MM.1S (cell line): ENCODE measurements around the gene REG3G.

ENCODE experiments used
- DNase-seq: peaks from one replicate; pipeline ENCODE4 v3.0.0-alpha.2; 2015
- H2AFZ ChIP-seq: fragments of 300-600 bp; sonication (generic); 2 replicates; pipeline ENCODE4 v1.6.0; 2016; ENCODE audit warnings: antibody characterized with exemption, low read length
- H3F3A ChIP-seq: fragments of 300-600 bp; sonication (generic); 2 replicates; pipeline ENCODE4 v1.6.1; 2016; ENCODE audit warnings: mild to moderate bottlenecking, antibody characterized with exemption, low read length, moderate library complexity, mixed read lengths; ENCODE audit not compliant: insufficient read depth
- H3K27ac ChIP-seq: fragments of 300-600 bp; sonication (generic); 2 replicates; pipeline ENCODE4 v1.5.1; 2016; ENCODE audit warnings: mild to moderate bottlenecking, low read length
- H3K27me3 ChIP-seq: fragments of 300-600 bp; sonication (generic); replicated peaks from 2 replicates; pipeline ENCODE4 v1.6.0; 2016; ENCODE audit warnings: low read length; ENCODE audit not compliant: insufficient read depth
- H3K36me3 ChIP-seq: fragments of 300-600 bp; sonication (generic); replicated peaks from 2 replicates; pipeline ENCODE4 v1.6.1; 2016; ENCODE audit warnings: mild to moderate bottlenecking, low read length, mixed read lengths; ENCODE audit not compliant: insufficient read depth
- H3K4me1 ChIP-seq: fragments of 300-600 bp; sonication (generic); 2 replicates; pipeline ENCODE4 v1.6.1; 2016; ENCODE audit warnings: low read length, mixed read lengths
- H3K4me2 ChIP-seq: fragments of 300-600 bp; sonication (generic); 2 replicates; pipeline ENCODE4 v1.6.0; 2016; ENCODE audit warnings: low read depth, low read length
- H3K4me3 ChIP-seq: fragments of 300-600 bp; sonication (generic); 2 replicates; pipeline ENCODE4 v1.5.1; 2016; ENCODE audit warnings: low read length, mixed read lengths
- H3K79me2 ChIP-seq: fragments of 300-600 bp; sonication (generic); 2 replicates; pipeline ENCODE4 v1.6.1; 2016; ENCODE audit warnings: mixed run types, low read length, mixed read lengths
- H3K9ac ChIP-seq: fragments of 300-600 bp; sonication (generic); 2 replicates; pipeline ENCODE4 v1.6.1; 2016; ENCODE audit warnings: low read length, mixed read lengths
- H3K9me2 ChIP-seq: fragments of 300-600 bp; sonication (generic); replicated peaks from 2 replicates; pipeline ENCODE4 v1.6.1; 2016; ENCODE audit warnings: mild to moderate bottlenecking, low read length, mixed read lengths; ENCODE audit not compliant: insufficient read depth
- H3K9me3 ChIP-seq: fragments of 300-600 bp; sonication (generic); replicated peaks from 2 replicates; pipeline ENCODE4 v1.6.1; 2016; ENCODE audit warnings: mild to moderate bottlenecking, low read length, mixed read lengths; ENCODE audit not compliant: insufficient read depth
- H4K20me1 ChIP-seq: fragments of 300-600 bp; sonication (generic); 2 replicates; pipeline ENCODE4 v1.6.1; 2016; ENCODE audit warnings: mild to moderate bottlenecking, low read length, moderate library complexity, mixed read lengths; ENCODE audit not compliant: insufficient read depth
- EZH2 ChIP-seq: fragments of 300-600 bp; sonication (generic); optimal IDR thresholded peaks from 2 replicates; pipeline ENCODE3; 2017; ENCODE audit warnings: low read depth, mild to moderate bottlenecking, antibody characterized with exemption, low read length, mixed read lengths
- EZH2phosphoT487 ChIP-seq: fragments of 300-600 bp; sonication (generic); IDR thresholded peaks from 2 replicates; pipeline ENCODE4 v1.6.1; 2018; ENCODE audit warnings: antibody characterized with exemption, low read length
- TF ChIP-seq, protein P1 (sequence below): fragments of 300-600 bp; sonication (generic); IDR thresholded peaks from 2 replicates; pipeline ENCODE4 v1.5.1; 2016; ENCODE audit warnings: antibody characterized with exemption, low read length, mixed read lengths

Gene REG3G

DNA sequence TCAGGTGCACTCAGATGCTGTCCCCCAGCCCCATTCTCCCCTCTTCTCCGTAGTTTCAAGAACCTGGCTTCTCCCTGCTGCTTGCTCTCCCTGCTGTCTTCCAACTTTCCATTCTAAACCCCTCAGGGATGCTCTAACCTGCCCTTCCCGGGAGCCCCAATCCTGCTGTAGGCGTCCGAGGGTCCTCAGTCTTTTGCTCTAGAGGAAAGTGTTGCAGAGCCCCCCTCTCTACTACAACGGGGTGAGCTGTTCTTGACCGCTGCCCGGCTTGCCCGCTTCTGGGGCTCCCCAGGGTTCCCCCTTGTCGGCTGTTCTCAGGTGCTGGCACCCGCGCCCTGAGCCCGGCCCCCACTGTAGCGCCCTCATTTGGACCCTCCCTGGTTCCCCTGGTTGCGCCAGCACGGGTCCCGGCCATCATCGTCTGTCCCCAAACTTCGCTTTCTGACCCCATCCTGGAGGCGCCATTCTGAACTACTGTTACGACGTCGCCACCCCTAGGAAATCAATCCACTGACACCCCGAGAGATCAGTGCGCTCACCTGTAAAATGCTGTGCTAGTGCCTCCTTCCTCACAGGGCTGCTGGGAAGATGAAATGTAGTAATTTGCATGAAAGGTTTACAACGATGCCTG, 31.9 kb upstream of the REG3G start:
- TF ChIP-seq EZH2phosphoT487 (no peak), EZH2 (no peak)
- TF ChIP-seq, protein P1, sequence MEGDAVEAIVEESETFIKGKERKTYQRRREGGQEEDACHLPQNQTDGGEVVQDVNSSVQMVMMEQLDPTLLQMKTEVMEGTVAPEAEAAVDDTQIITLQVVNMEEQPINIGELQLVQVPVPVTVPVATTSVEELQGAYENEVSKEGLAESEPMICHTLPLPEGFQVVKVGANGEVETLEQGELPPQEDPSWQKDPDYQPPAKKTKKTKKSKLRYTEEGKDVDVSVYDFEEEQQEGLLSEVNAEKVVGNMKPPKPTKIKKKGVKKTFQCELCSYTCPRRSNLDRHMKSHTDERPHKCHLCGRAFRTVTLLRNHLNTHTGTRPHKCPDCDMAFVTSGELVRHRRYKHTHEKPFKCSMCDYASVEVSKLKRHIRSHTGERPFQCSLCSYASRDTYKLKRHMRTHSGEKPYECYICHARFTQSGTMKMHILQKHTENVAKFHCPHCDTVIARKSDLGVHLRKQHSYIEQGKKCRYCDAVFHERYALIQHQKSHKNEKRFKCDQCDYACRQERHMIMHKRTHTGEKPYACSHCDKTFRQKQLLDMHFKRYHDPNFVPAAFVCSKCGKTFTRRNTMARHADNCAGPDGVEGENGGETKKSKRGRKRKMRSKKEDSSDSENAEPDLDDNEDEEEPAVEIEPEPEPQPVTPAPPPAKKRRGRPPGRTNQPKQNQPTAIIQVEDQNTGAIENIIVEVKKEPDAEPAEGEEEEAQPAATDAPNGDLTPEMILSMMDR = no peak
- Histone ChIP-seq H4K20me1 (no peaks in the 10 kb centered on the region), H3K9me2 (no peaks in the 10 kb centered on the region), H3K9me3 (no peaks in the 10 kb centered on the region), H3K27ac (no peak overlapping the region), H3K36me3 (no peaks in the 10 kb centered on the region), H3K79me2 (no peaks in the 10 kb centered on the region), H3K4me1 (no peaks in the 10 kb centered on the region), H3K4me3 (no peak overlapping the region), H3F3A (no peaks in the 10 kb centered on the region), H3K9ac (no peak overlapping the region), H3K4me2 (no peak overlapping the region), H3K27me3 (no peaks in the 10 kb centered on the region), H2AFZ (no peak overlapping the region)
- DNase-seq = no peak

DNA sequence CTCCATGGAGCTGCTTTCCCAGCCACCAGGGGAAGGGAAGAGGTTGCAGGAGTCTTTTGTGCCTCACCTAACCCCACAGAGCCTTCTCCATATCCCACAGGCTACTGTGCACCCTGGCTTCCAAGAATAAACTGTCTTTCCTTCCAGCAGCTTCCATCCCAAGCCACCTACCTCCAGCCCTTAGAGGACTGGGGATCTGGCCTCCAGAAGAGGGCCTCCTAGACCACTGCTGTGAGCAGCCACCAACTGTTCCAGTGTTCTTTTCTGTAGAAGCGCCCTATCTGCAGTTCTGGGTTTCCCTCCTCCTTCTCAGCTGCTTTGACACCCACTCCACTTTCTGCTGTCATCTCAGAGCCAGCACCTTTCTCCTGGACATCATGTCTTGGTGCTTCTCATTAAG, 30.7 kb upstream of the REG3G start:
- DNase-seq = no peak
- Histone ChIP-seq H3K4me2 (no peak overlapping the region), H3K9ac (no peak overlapping the region), H3F3A (no peaks in the 10 kb centered on the region), H2AFZ (no peak overlapping the region), H3K27ac (no peak overlapping the region), H3K4me3 (no peak overlapping the region), H3K79me2 (no peaks in the 10 kb centered on the region), H3K9me2 (no peaks in the 10 kb centered on the region), H3K27me3 (no peaks in the 10 kb centered on the region), H3K36me3 (no peaks in the 10 kb centered on the region), H3K9me3 (no peaks in the 10 kb centered on the region), H4K20me1 (no peaks in the 10 kb centered on the region), H3K4me1 (no peaks in the 10 kb centered on the region)
- TF ChIP-seq EZH2 (no peak), EZH2phosphoT487 (no peak)
- TF ChIP-seq, protein P1 = no peak

DNA sequence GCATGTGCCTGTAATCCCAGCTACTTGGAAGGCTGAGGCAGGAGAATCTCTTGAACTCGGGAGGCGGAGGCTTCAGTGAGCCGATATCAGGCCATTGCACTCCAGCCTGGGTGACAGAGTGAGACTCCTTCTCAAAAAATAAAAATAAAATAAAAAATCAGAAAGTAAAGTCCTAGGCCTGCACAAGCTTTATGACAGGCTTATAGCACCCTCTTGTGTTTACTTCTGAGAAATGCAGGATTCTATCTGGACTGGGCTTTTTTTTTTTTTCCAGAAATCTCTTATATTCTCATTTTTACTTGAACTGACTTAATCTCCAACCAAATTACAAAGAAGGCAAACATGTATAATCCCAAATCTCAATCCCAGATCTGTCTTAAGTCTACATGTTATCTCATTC, 26.1 kb upstream of the REG3G start:
- H3K4me2 ChIP-seq = no peak overlapping the region
- TF ChIP-seq, protein P1 = peak; percentile 31
- no peak for TF ChIP-seq EZH2
- no peak overlapping the region for H3K9ac ChIP-seq
- no peak overlapping the region for H3K27ac ChIP-seq
- H3K4me3 ChIP-seq = no peak overlapping the region
- no peaks in the 10 kb centered on the region for H3K9me3 ChIP-seq
- H4K20me1 ChIP-seq = no peaks in the 10 kb centered on the region
- no peaks in the 10 kb centered on the region for H3K9me2 ChIP-seq
- no peaks in the 10 kb centered on the region for H3K27me3 ChIP-seq
- H3K79me2 ChIP-seq = no peaks in the 10 kb centered on the region
- no peak overlapping the region for H2AFZ ChIP-seq
- no peaks in the 10 kb centered on the region for H3K4me1 ChIP-seq
- DNase-seq = no peak
- no peaks in the 10 kb centered on the region for H3K36me3 ChIP-seq
- no peaks in the 10 kb centered on the region for H3F3A ChIP-seq
